Skeletal muscle cell (primary cell): ENCODE measurements around the gene JOSD2.
"Not testable (repeated sequence)": the region's sequence is repeated elsewhere in the genome, so short reads cannot be mapped to it uniquely, and the experiment has no call there.

Experiments
- DNase-seq: peaks from one replicate; pipeline ENCODE4 v3.0.0-alpha.2; 2010; ENCODE audit warnings: low read depth
- H3K4me3 ChIP-seq: 2 replicates; pipeline ENCODE4 v1.5.1; 2011; ENCODE audit warnings: low read depth, mild to moderate bottlenecking, control low read depth, low read length, moderate library complexity

Gene JOSD2

GRCh38 chr19:50548191-50549058 lies 37.4 kb upstream of the JOSD2 start:
- no peak for DNase-seq
- no peak overlapping the region for H3K4me3 ChIP-seq

- no peak for DNase-seq
- H3K4me3 ChIP-seq = no peak overlapping the region
Measured at GRCh38 chr19:50547385-50548190, 36.6 kb upstream of the JOSD2 start.

GRCh38 chr19:50546527-50547221 lies 35.7 kb upstream of the JOSD2 start:
- H3K4me3 ChIP-seq = no peak overlapping the region
- no peak for DNase-seq

- no peak for DNase-seq
- H3K4me3 ChIP-seq = no peak overlapping the region
Measured at GRCh38 chr19:50542943-50543342, 32.0 kb upstream of the JOSD2 start.

GRCh38 chr19:50537769-50538230 lies 26.8 kb upstream of the JOSD2 start:
- peak; percentile 4 for DNase-seq

GRCh38 chr19:50537306-50537685 lies 26.3 kb upstream of the JOSD2 start:
- H3K4me3 ChIP-seq = no peak overlapping the region
- DNase-seq = no peak

More at GRCh38 chr19:50537769-50538230, 26.8 kb upstream of the JOSD2 start:
- H3K4me3 ChIP-seq = no peak overlapping the region

- no peak for DNase-seq
- no peak overlapping the region for H3K4me3 ChIP-seq
Measured at GRCh38 chr19:50536662-50537305, 25.8 kb upstream of the JOSD2 start.

- no peak overlapping the region for H3K4me3 ChIP-seq
- DNase-seq = no peak
Measured at GRCh38 chr19:50535672-50536187, 24.7 kb upstream of the JOSD2 start.

GRCh38 chr19:50534478-50534877 lies 23.5 kb upstream of the JOSD2 start:
- no peak overlapping the region for H3K4me3 ChIP-seq
- no peak for DNase-seq

- no peak for DNase-seq
- no peak overlapping the region for H3K4me3 ChIP-seq
Measured at GRCh38 chr19:50532952-50533351, 22.0 kb upstream of the JOSD2 start.

- DNase-seq = no peak
- no peak overlapping the region for H3K4me3 ChIP-seq
Measured at GRCh38 chr19:50531171-50531612, 20.2 kb upstream of the JOSD2 start.

- not testable (repeated sequence) for H3K4me3 ChIP-seq, DNase-seq
Measured at GRCh38 chr19:50528052-50528451, 17.1 kb upstream of the JOSD2 start.

GRCh38 chr19:50522881-50523280 lies 11.9 kb upstream of the JOSD2 start:
- no peak for DNase-seq
- no peak overlapping the region for H3K4me3 ChIP-seq

GRCh38 chr19:50520822-50521465 lies 10.0 kb upstream of the JOSD2 start:
- no peak for DNase-seq
- no peak overlapping the region for H3K4me3 ChIP-seq

- DNase-seq = no peak
Measured at GRCh38 chr19:50519006-50519575, 8.1 kb upstream of the JOSD2 start.

GRCh38 chr19:50518091-50519005 lies 7.4 kb upstream of the JOSD2 start:
- DNase-seq = no peak
- H3K4me3 ChIP-seq = no peak overlapping the region

More at GRCh38 chr19:50519006-50519575, 8.1 kb upstream of the JOSD2 start:
- no peak overlapping the region for H3K4me3 ChIP-seq

- DNase-seq = no peak
- no peak overlapping the region for H3K4me3 ChIP-seq
Measured at GRCh38 chr19:50517704-50518075, 6.7 kb upstream of the JOSD2 start.
